Bronchial epithelial cell (primary cell): ENCODE data around the gene SDHAF2. TPM values are rescaled to one million over a fixed set of nuclear protein-coding genes. Genes with fewer than 3 reads are reported as not detected.

Experiments
- DNase-seq: peaks from one replicate; pipeline ENCODE4 v3.0.0-alpha.2; 2010; ENCODE audit warnings: low read depth
- FAIRE-seq: peaks from 2 replicates; lab custom pipeline; 2011; peaks lifted over from hg19 to GRCh38; lab: Jason Lieb, UNC
- H3K27me3 ChIP-seq: 2 replicates; pipeline ENCODE4 v1.5.1; 2011; ENCODE audit warnings: low read length; ENCODE audit not compliant: control insufficient read depth, insufficient read depth
- H3K36me3 ChIP-seq: 2 replicates; pipeline ENCODE4 v1.5.1; 2011; ENCODE audit warnings: low read length; ENCODE audit not compliant: control insufficient read depth, insufficient read depth
- H3K4me3 ChIP-seq: 2 replicates; pipeline ENCODE4 v1.5.1; 2011; ENCODE audit warnings: mild to moderate bottlenecking, low read depth, low read length, control low read depth
- CTCF ChIP-seq: IDR thresholded peaks from 2 replicates; pipeline ENCODE4 v1.5.1; 2011; ENCODE audit warnings: mild to moderate bottlenecking, moderate library complexity, low read length, control low read depth, inconsistent platforms; ENCODE audit not compliant: insufficient read depth, severe bottlenecking
- total RNA-seq: library from RNA; depleted of rRNA; stranded (reverse); fragments of >200 nt; gene quantifications from 2 replicates; pipeline ENCODE4 v1.2.1, GENCODE V29; 2014

SDHAF2 gene
- total RNA-seq, 1 donor from 2014 or later, result 35.3 TPM

- Histone ChIP-seq H3K27me3 (no peaks in the 10 kb centered on the region), H3K4me3 (peak overlapping the region; percentile 60), H3K36me3 (peaks cover 4% of the 10 kb centered on the region)
- FAIRE-seq, result no peak
- peak; percentile 31 for DNase-seq
- TF ChIP-seq CTCF, result peak; percentile 30
Observed at GRCh38 chr11:61392981-61393595, 36.8 kb upstream of the SDHAF2 start.

GRCh38 chr11:61401173-61401572, 28.8 kb upstream of the SDHAF2 start:
- no peak for TF ChIP-seq CTCF
- Histone ChIP-seq H3K27me3 (no peaks in the 10 kb centered on the region), H3K4me3 (no peak overlapping the region), H3K36me3 (peaks cover 16% of the 10 kb centered on the region)
- no peak for DNase-seq
- no peak for FAIRE-seq

GRCh38 chr11:61401573-61401972, 28.4 kb upstream of the SDHAF2 start:
- Histone ChIP-seq H3K36me3 (peaks cover 16% of the 10 kb centered on the region), H3K27me3 (no peaks in the 10 kb centered on the region), H3K4me3 (no peak overlapping the region)
- TF ChIP-seq CTCF, result no peak
- DNase-seq (no peak), FAIRE-seq (no peak)

GRCh38 chr11:61403658-61404057, 26.3 kb upstream of the SDHAF2 start:
- no peaks in the 10 kb centered on the region for H3K27me3 ChIP-seq

GRCh38 chr11:61404103-61404502, 25.8 kb upstream of the SDHAF2 start:
- no peak for DNase-seq
- Histone ChIP-seq H3K4me3 (no peak overlapping the region), H3K36me3 (peaks cover 21% of the 10 kb centered on the region), H3K27me3 (no peaks in the 10 kb centered on the region)
- no peak for FAIRE-seq
- TF ChIP-seq CTCF, result no peak

More at GRCh38 chr11:61403658-61404057, 26.3 kb upstream of the SDHAF2 start:
- no peak for DNase-seq
- no peak overlapping the region for H3K4me3 ChIP-seq
- TF ChIP-seq CTCF, result no peak
- no peak for FAIRE-seq
- H3K36me3 ChIP-seq, result peaks cover 21% of the 10 kb centered on the region

GRCh38 chr11:61404641-61405040, 25.3 kb upstream of the SDHAF2 start:
- FAIRE-seq (no peak), DNase-seq (no peak)
- TF ChIP-seq CTCF, result no peak
- Histone ChIP-seq H3K36me3 (peaks cover 22% of the 10 kb centered on the region), H3K4me3 (no peak overlapping the region), H3K27me3 (no peaks in the 10 kb centered on the region)
